SK-N-MC (cell line): ENCODE results near the gene SMG1.
"Not testable (repeated sequence)": the region's sequence is repeated elsewhere in the genome, so short reads cannot be mapped to it uniquely, and the experiment has no call there.

ENCODE experiments used
- DNase-seq: peaks from one replicate; pipeline ENCODE4 v3.0.0-alpha.2; 2011; ENCODE audit warnings: low read depth, low spot score
- H3K27ac ChIP-seq: fragments of 200-600 bp; sonication (generic); 2 replicates; pipeline ENCODE4 v1.5.1; 2016; ENCODE audit warnings: mixed run types
- H3K36me3 ChIP-seq: fragments of 200-600 bp; sonication (generic); 2 replicates; pipeline ENCODE4 v1.6.1; 2017; ENCODE audit warnings: antibody characterized with exemption, low read length, mixed read lengths; ENCODE audit not compliant: insufficient read depth
- H3K4me3 ChIP-seq: fragments of 200-600 bp; sonication (generic); 2 replicates; pipeline ENCODE4 v1.5.1; 2016
- H3K9ac ChIP-seq: fragments of 200-600 bp; sonication (generic); 2 replicates; pipeline ENCODE4 v1.8.0; 2017; ENCODE audit warnings: mixed run types, mixed read lengths; ENCODE audit not compliant: insufficient read length
- H3K9me3 ChIP-seq: fragments of 200-600 bp; sonication (generic); 2 replicates; pipeline ENCODE4 v1.6.1; 2017; ENCODE audit warnings: low read depth, mild to moderate bottlenecking, antibody characterized with exemption, low read length, moderate library complexity, mixed read lengths

The SMG1 gene

DNA sequence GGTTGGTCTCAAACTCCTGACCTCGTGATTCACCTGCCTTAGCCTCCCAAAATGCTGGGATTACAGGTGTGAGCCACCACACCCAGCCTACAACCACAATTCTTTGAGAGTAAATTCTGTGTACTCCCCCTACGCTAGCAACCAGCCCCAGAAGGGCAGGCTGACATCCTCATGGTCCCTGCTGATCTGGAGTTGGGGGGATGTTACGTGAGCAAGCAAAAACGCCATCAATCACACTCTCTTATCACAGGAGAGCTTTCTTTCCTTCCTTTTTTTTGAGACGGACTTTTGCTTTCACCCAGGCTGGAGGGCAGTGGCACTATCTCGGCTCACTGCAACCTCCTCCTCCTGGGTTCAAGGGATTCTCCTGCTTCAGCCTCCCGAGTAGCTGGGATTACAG, 154.0 kb downstream of the SMG1 start:
- H3K9me3 ChIP-seq, H3K27ac ChIP-seq, H3K9ac ChIP-seq, H3K4me3 ChIP-seq, H3K36me3 ChIP-seq, DNase-seq: not testable (repeated sequence)

- H3K4me3 ChIP-seq, H3K36me3 ChIP-seq, H3K9ac ChIP-seq, H3K27ac ChIP-seq, DNase-seq, H3K9me3 ChIP-seq: not testable (repeated sequence)
Measured at GRCh38 chr16:18770336-18770962, 155.8 kb downstream of the SMG1 start.

DNA sequence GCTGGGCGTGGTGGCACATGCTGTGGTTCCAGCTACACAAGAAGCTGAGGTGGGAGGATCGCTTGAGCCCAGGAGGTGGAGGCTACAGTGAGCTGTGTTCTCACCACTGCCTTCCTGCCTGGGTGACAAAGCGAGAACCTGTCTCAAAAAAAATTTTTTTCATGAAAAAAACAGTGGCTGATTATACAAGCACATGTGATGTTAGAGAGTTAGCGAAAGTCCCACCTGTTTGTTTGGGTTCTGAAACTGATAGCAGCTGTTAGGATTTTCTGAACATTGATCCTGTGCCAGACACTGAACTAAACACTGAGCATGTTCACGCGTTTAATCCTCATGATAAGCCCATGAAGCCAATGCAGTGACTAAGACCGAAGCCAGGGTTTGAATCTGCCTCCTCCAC, 159.0 kb downstream of the SMG1 start:
- not testable (repeated sequence) for H3K36me3 ChIP-seq, H3K27ac ChIP-seq, H3K9ac ChIP-seq, DNase-seq, H3K4me3 ChIP-seq, H3K9me3 ChIP-seq

- not testable (repeated sequence) for H3K27ac ChIP-seq, H3K4me3 ChIP-seq, H3K36me3 ChIP-seq, DNase-seq, H3K9me3 ChIP-seq, H3K9ac ChIP-seq
Measured at GRCh38 chr16:18762713-18763112, 163.5 kb downstream of the SMG1 start.

- H3K9ac ChIP-seq, DNase-seq: not testable (repeated sequence)
Measured at GRCh38 chr16:18759598-18760520, 166.3 kb downstream of the SMG1 start.

DNA sequence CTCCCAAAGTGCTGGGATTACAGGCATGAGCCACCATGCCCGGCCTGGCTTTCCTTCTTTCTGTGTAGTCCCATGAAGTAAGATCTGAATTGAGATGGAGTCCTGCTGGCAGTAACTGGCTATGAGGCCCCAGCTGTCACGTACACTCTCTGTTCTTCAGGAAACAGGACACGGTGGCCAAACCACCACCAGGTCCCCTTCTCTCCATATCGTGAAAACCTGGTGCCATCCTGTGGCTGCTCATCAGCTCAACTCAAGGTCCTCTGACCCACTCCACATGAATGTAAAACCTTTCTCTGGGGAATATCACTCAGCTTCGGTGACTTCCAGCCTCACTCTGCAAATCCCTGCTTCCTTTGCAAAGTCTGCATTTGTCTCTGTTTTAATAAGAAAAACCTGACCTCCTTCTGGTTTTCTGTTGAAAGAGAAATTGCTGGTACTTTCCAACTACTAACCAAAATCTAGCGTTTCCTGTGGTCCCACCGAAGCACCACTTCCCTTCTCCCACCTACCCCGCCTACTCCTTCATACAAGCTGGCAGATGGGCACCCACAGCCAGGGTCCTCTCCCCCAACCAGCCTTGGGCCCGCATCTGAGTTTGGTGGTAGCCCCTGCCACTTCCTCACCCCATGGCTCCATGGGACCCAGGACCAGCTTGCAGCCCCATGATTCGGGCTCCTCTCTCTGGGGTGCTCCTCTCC, 168.1 kb downstream of the SMG1 start:
- not testable (repeated sequence) for DNase-seq

More at GRCh38 chr16:18759598-18760520, 166.3 kb downstream of the SMG1 start:
- not testable (repeated sequence) for H3K27ac ChIP-seq, H3K9me3 ChIP-seq, H3K4me3 ChIP-seq, H3K36me3 ChIP-seq

DNA sequence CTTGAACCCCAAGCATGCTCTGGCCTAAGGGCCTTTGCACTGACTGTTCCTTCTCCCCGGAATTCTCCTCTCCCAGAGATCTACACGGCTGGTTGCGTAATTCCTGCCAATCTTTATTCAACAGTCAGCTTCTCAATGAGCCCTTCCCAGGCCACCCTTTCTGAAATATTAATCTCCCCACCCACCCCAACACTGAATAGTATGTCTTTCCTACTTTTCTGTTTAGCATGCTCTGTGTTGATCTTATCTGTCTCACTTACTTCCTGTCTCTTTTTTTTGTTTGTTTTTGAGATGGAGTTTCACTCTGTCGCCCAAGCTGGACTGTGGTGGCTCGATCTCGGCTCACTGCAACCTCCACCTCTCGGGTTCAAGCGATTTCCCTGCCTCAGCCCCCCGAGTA, 169.6 kb downstream of the SMG1 start:
- not testable (repeated sequence) for H3K27ac ChIP-seq, H3K4me3 ChIP-seq, H3K36me3 ChIP-seq, H3K9me3 ChIP-seq, DNase-seq, H3K9ac ChIP-seq

More for the DNA sequence above, 168.1 kb downstream of the SMG1 start:
- not testable (repeated sequence) for H3K4me3 ChIP-seq, H3K27ac ChIP-seq, H3K36me3 ChIP-seq, H3K9ac ChIP-seq, H3K9me3 ChIP-seq
